Testis (tissue), 5 donors: ENCODE measurements around the gene GRPR. TPM values are rescaled to one million over a fixed set of nuclear protein-coding genes. Genes with fewer than 3 reads are reported as not detected.
A peak's percentile ranks its signal among the peaks of the same experiment; 100 is the strongest.

ENCODE experiments used
- DNase-seq: peaks from one replicate; pipeline ENCODE4 v3.0.0-alpha.2; 2019
- H3K27ac ChIP-seq, 2 donors: fragments of 200-600 bp; sonication (generic); one replicate each; pipeline ENCODE4 v1.5.1; 2019
- H3K27me3 ChIP-seq: fragments of 200-600 bp; sonication (generic); one replicate; pipeline ENCODE4 v1.5.1; 2019
- H3K36me3 ChIP-seq: fragments of 200-600 bp; sonication (generic); one replicate; pipeline ENCODE4 v1.5.1; 2017; ENCODE audit warnings: low read depth; ENCODE audit errors: missing control alignments
- H3K4me1 ChIP-seq: fragments of 200-600 bp; sonication (generic); one replicate; pipeline ENCODE4 v1.5.1; 2019
- H3K4me3 ChIP-seq, 2 donors: fragments of 200-600 bp; sonication (generic); one replicate each; pipeline ENCODE4 v1.5.1; 2017 to 2019
- H3K9me3 ChIP-seq: fragments of 200-600 bp; sonication (generic); one replicate; pipeline ENCODE4 v1.5.1; 2017
- POLR2A ChIP-seq: fragments of 450-650 bp; IDR thresholded peaks from one replicate; pipeline ENCODE4 v1.6.1; 2017; ENCODE audit warnings: antibody characterized with exemption, mild to moderate bottlenecking, moderate library complexity
- WGBS, 2 donors: methylation state at CpG; one replicate each; pipeline ENCODE4 v1.1.5; 2018; 5-methylcytosine and 5-hydroxymethylcytosine counted together
- intact Hi-C: fragments of 100-400 bp; cut with DNase I; formaldehyde crosslinking; loops from one replicate; pipeline ENCODE4 v1.15.1; 2023; ENCODE audit warnings: low total_unique reads
- long read RNA-seq, 2 donors: transcript quantifications; one replicate each; lab custom pipeline, GENCODE V29; 2026
- polyA plus RNA-seq: library from polyadenylated mRNA; stranded (reverse); fragments of 350-450 nt; fragmentation: Illumina TruSeq; extraction: RNeasy Lipid Tissue Mini Kit (QIAGEN cat#74804); gene quantifications from one replicate; pipeline ENCODE4 v1.2.3, GENCODE V29; 2014; ENCODE audit warnings: low read depth, low replicate concordance; ENCODE audit not compliant: insufficient read depth
- total RNA-seq, 2 donors: library from RNA; depleted of rRNA; stranded (reverse); fragments of >200 nt; gene quantifications; one replicate each; pipeline ENCODE4 v1.2.3, GENCODE V29; 2016
- TF ChIP-seq, protein P1 (sequence below), 3 experiments: fragments of 450-650 bp in 2 of 3; fragments of 200-600 bp in 1 of 3; sonication (generic) in 1 of 3; IDR thresholded peaks; one replicate each; pipeline ENCODE4 v1.5.1; 2016 to 2019; ENCODE audit warnings: antibody characterized with exemption in 3 of 3, mild to moderate bottlenecking in 2 of 3, moderate library complexity in 1 of 3

The GRPR gene
- under 1 TPM in 1 of 2 donors, not detected in 1; 0.12 TPM for total RNA-seq
- polyA plus RNA-seq, result 0.21 TPM
- long read RNA-seq, donor 1, result 0 reads
- long read RNA-seq, donor 2, result 0 reads

DNA sequence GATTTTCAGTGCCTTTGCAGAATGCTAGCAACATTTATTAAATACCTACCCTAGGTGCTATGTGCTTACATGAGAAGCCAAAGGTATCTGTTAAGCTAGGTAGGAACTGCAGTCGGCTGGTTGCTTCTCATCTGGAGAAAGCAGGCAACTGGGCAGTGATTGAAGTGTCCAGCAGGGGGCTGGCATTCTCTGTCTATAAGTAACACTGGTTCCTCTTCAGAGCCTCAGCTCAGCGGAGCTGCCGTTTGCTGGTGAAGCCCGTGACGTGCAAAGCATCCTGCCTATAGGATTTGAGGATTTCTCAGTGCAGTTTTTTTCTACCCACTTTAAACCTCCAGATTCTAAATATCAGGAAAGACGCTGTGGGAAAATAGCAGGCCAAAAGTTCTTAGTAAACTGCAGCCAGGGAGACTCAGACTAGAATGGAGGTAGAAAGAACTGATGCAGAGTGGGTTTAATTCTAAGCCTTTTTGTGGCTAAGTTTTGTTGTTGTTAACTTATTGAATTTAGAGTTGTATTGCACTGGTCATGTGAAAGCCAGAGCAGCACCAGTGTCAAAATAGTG lies at the start of gene GRPR:
Gene GRPR, plus strand, starts transcription at position 344 of the 565 bp plus-strand sequence. CDS start 389 bp downstream, outside the sequence.
- TF ChIP-seq, protein P1, sequence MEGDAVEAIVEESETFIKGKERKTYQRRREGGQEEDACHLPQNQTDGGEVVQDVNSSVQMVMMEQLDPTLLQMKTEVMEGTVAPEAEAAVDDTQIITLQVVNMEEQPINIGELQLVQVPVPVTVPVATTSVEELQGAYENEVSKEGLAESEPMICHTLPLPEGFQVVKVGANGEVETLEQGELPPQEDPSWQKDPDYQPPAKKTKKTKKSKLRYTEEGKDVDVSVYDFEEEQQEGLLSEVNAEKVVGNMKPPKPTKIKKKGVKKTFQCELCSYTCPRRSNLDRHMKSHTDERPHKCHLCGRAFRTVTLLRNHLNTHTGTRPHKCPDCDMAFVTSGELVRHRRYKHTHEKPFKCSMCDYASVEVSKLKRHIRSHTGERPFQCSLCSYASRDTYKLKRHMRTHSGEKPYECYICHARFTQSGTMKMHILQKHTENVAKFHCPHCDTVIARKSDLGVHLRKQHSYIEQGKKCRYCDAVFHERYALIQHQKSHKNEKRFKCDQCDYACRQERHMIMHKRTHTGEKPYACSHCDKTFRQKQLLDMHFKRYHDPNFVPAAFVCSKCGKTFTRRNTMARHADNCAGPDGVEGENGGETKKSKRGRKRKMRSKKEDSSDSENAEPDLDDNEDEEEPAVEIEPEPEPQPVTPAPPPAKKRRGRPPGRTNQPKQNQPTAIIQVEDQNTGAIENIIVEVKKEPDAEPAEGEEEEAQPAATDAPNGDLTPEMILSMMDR (IDR thresholded peaks at IDR 0.05), result peak; percentile 24 to 57 (median 45)
- no peak for TF ChIP-seq POLR2A
- Histone ChIP-seq H3K36me3 (no peaks in the 10 kb centered on the region), H3K4me3 (no peak within 1 kb of the TSS), H3K4me1 (no peaks in the 10 kb centered on the region), H3K9me3 (no peaks in the 10 kb centered on the region), H3K27ac (no peak within 1 kb of the TSS), H3K27me3 (no peaks in the 10 kb centered on the region)
- intact Hi-C loops, result no loop called here
- 5 to 27% methylated on average over 3 to 6 of the region's 6 CpGs for WGBS, 2 donors
- peak; percentile 89 for DNase-seq

DNA sequence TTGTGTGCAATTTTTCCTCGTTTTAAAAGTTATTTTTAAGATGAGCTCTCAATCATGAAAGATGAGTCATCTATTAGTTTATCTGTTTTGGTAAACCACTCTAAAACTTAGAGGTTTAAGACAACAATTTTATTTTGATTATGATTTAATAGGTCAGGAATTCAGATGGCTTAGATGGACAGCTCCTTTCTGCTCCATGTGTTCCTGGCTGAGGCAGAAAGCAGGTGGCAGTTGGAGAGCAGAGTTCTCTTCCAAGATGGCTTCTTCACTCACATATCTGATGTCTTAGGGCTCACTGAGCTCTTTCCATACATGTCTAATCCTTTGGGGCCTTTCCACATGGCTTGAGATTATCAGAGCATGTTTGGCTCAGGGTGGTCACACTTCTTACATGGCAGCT lies 48.3 kb upstream of the GRPR start:
- no peaks in the 10 kb centered on the region for H3K36me3 ChIP-seq
- DNase-seq, result no peak
- WGBS, 2 donors, result 39% methylated on average over 1 of the region's 1 CpG
- H3K9me3 ChIP-seq, result no peaks in the 10 kb centered on the region
- intact Hi-C loops, result no loop called here
- no peaks in the 10 kb centered on the region for H3K27me3 ChIP-seq
- no peak overlapping the region for H3K4me3 ChIP-seq
- no peaks in the 10 kb centered on the region for H3K4me1 ChIP-seq
- no peak overlapping the region for H3K27ac ChIP-seq
- TF ChIP-seq, protein P1 (IDR thresholded peaks at IDR 0.05), result no peak
- no peak for TF ChIP-seq POLR2A

DNA sequence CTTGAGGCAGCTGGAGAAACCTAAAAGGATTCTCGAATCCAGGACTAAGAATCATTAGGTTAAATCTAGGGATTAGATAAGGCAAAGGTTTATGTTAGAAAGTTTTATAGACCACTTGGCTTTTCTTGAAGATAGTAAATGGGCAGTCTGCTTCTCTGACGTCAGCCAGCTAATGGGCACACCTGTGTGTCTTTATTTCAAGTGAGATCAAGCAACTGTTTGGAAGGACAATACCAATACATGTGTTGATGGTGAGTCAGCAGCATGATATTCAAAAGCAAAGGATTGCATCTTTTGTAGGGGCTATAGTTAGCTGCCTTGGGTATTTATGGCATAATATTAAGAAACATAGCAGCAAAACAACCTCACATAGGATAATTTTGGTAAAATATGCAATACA lies 46.5 kb upstream of the GRPR start:
- Histone ChIP-seq H3K27me3 (no peaks in the 10 kb centered on the region), H3K4me3 (no peak overlapping the region), H3K4me1 (no peaks in the 10 kb centered on the region), H3K27ac (no peak overlapping the region), H3K36me3 (no peaks in the 10 kb centered on the region), H3K9me3 (no peaks in the 10 kb centered on the region)
- intact Hi-C loops, result no loop called here
- WGBS, 2 donors, result 57 to 76% methylated on average over 2 of the region's 2 CpGs
- no peak for DNase-seq
- no peak for TF ChIP-seq POLR2A
- TF ChIP-seq, protein P1 (IDR thresholded peaks at IDR 0.05), result no peak

DNA sequence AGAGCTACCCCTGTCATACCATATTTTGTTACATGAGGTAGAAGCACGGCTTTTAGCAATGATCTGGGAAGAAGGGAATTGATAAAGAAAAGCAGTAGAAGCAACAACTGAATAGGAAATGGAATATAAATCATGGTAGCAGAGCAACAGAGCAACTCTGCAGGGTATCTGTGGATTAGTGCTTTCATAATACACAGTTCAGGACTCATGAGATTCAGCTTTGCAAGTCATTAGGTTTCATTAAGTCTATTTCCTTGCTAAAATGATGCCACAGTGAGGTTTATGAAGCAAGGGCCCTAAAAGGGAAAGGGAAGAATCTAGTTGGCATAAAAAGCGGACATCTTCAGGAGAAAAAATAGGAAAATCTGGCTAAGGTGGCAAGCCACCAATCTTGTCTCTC lies 45.6 kb upstream of the GRPR start:
- no peaks in the 10 kb centered on the region for H3K4me1 ChIP-seq
- no peak for TF ChIP-seq POLR2A
- TF ChIP-seq, protein P1 (IDR thresholded peaks at IDR 0.05), result no peak
- no peaks in the 10 kb centered on the region for H3K9me3 ChIP-seq

DNA sequence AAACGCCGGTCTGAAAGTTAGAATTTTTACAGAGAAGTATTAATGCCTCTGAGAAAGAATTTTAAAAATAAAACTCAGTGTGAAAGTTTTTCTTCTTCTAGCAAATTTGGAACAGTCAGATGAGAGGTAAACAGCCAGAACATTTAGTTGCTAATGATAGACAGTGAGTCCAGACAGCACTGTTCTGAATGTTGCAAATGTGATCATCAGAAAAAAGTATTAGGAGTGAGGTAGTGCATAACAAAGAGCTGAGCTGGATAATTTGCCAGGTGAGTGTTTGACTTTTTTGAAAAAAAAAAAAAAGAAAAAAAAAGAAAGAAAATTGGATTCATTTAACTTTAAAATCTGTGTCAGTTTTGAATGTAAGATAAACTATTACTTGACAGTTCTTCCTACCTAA lies 42.0 kb upstream of the GRPR start:
- TF ChIP-seq POLR2A, result no peak
- TF ChIP-seq, protein P1 (IDR thresholded peaks at IDR 0.05), result no peak
- Histone ChIP-seq H3K4me3 (no peak overlapping the region), H3K36me3 (no peaks in the 10 kb centered on the region), H3K4me1 (no peaks in the 10 kb centered on the region), H3K9me3 (no peaks in the 10 kb centered on the region), H3K27me3 (no peaks in the 10 kb centered on the region), H3K27ac (no peak overlapping the region)
- no peak for DNase-seq
- intact Hi-C loops, result no loop called here
- WGBS, 2 donors, result 55 to 74% methylated on average over 2 of the region's 2 CpGs

More for the DNA sequence above, 45.6 kb upstream of the GRPR start:
- intact Hi-C loops, result no loop called here
- DNase-seq, result no peak
- WGBS, 2 donors, result 80% methylated on average over 2 of the region's 2 CpGs
- H3K4me3 ChIP-seq, result no peak overlapping the region
- H3K27me3 ChIP-seq, result no peaks in the 10 kb centered on the region
- no peaks in the 10 kb centered on the region for H3K36me3 ChIP-seq
- no peak overlapping the region for H3K27ac ChIP-seq
